NCI-H1694 treated with DMSO at 0.1 percent for 48 hours (cell line): ENCODE measurements around the gene CNIH2.
"Not testable (repeated sequence)": the region's sequence is repeated elsewhere in the genome, so short reads cannot be mapped to it uniquely, and the experiment has no call there.

Source experiments
- DNase-seq: peaks from one replicate; lab custom pipeline; 2025; lab: John Stamatoyannopoulos, UW

The CNIH2 gene

GRCh38 chr11:66277064-66277463 is 911 bp upstream of the CNIH2 start:
- DNase-seq = not testable (repeated sequence)

- no peak for DNase-seq
Observed at GRCh38 chr11:66278363-66279091, 552 bp downstream of the CNIH2 start.

- DNase-seq = no peak
Observed at GRCh38 chr11:66279092-66279734, 1.2 kb downstream of the CNIH2 start.

- peak; percentile 53 for DNase-seq
Observed at GRCh38 chr11:66280428-66280827, 2.5 kb downstream of the CNIH2 start.

- no peak for DNase-seq
Observed at GRCh38 chr11:66281001-66281400, 3.0 kb downstream of the CNIH2 start.

GRCh38 chr11:66281776-66282467 is 3.9 kb downstream of the CNIH2 start:
- no peak for DNase-seq

- DNase-seq = peak; percentile 88
Observed at GRCh38 chr11:66282468-66283455, 4.8 kb downstream of the CNIH2 start.

GRCh38 chr11:66283461-66284105 is 5.6 kb downstream of the CNIH2 start:
- no peak for DNase-seq

- no peak for DNase-seq
Observed at GRCh38 chr11:66284526-66285078, 6.6 kb downstream of the CNIH2 start.

GRCh38 chr11:66285250-66285947 is 7.4 kb downstream of the CNIH2 start:
- DNase-seq = no peak

GRCh38 chr11:66286699-66287098 is 8.7 kb downstream of the CNIH2 start:
- DNase-seq = no peak

GRCh38 chr11:66287211-66287888 is 9.4 kb downstream of the CNIH2 start:
- DNase-seq = no peak

- no peak for DNase-seq
Observed at GRCh38 chr11:66287889-66288670, 10.1 kb downstream of the CNIH2 start.

- peak; percentile 97 for DNase-seq
Observed at GRCh38 chr11:66288671-66289547, 10.9 kb downstream of the CNIH2 start, which contains the start of gene YIF1A. YIF1A (minus strand) TSS chr11:66289143; CDS start chr11:66288985, 158 bp downstream.

GRCh38 chr11:66289548-66290329 is 11.8 kb downstream of the CNIH2 start:
- no peak for DNase-seq

GRCh38 chr11:66290330-66290621 is 12.3 kb downstream of the CNIH2 start:
- DNase-seq = no peak

- no peak for DNase-seq
Observed at GRCh38 chr11:66291303-66291705, 13.3 kb downstream of the CNIH2 start.
